ENCODE results near the gene PCK2. TPM values are rescaled to one million over a fixed set of nuclear protein-coding genes. Genes with fewer than 3 reads are reported as not detected.
A peak's percentile ranks its signal among the peaks of the same experiment; 100 is the strongest.

PCK2 gene
- total and polyA plus RNA-seq, 2 of the 13 experiments (the other 11 are each of a cell fraction or from before 2014, with no cell fraction given) = 129 to 272 TPM

- TF ChIP-seq ZBTB34 (CRISPR knock-in tag; IDR thresholded peaks at IDR 0.05) = no peak
- TF ChIP-seq MLLT10 (CRISPR knock-in tag; IDR thresholded peaks at IDR 0.05) = no peak
- peak; percentile 92 for TF ChIP-seq MED1 (CRISPR knock-in tag; IDR thresholded peaks at IDR 0.05)
- no peak for TF ChIP-seq GLMP (CRISPR knock-in tag; IDR thresholded peaks at IDR 0.05; ENCODE audit: borderline replicate concordance)
- no peak for TF ChIP-seq ZNF572 (CRISPR knock-in tag; IDR thresholded peaks at IDR 0.05)
- peak; percentile 93; the same call in 2 of the 3 replicates for TF ChIP-seq MXI1 (IDR thresholded peaks at IDR 0.05; ENCODE audit: borderline replicate concordance, low read depth, low read length)
- no peak for TF ChIP-seq PBX3 (CRISPR knock-in tag; IDR thresholded peaks at IDR 0.05; ENCODE audit: borderline replicate concordance)
- peak; percentile 76 for TF ChIP-seq PAXIP1 (CRISPR knock-in tag; conservative IDR thresholded peaks at IDR 0.05)
- TF ChIP-seq FOSL2 (CRISPR knock-in tag; IDR thresholded peaks at IDR 0.05) = no peak
- peak; percentile 68 for TF ChIP-seq RFXANK (CRISPR knock-in tag; IDR thresholded peaks at IDR 0.05)
- TF ChIP-seq ZBTB46 (CRISPR knock-in tag; IDR thresholded peaks at IDR 0.05; ENCODE audit: borderline replicate concordance) = no peak
- TF ChIP-seq ZNF556 (CRISPR knock-in tag; IDR thresholded peaks at IDR 0.05; ENCODE audit: borderline replicate concordance) = no peak; the same call in 1 of the 2 replicates
- no peak for TF ChIP-seq HNF1A (IDR thresholded peaks at IDR 0.05; ENCODE audit: low read depth)
- TF ChIP-seq HNF1A (CRISPR knock-in tag; IDR thresholded peaks at IDR 0.05; ENCODE audit: borderline replicate concordance) = no peak; the same call in 1 of the 2 replicates
- TF ChIP-seq KDM6A (CRISPR knock-in tag; IDR thresholded peaks at IDR 0.05; ENCODE audit: low read depth) = no peak; the same call in 1 of the 2 replicates
Observed at GRCh38 chr14:24135834-24136683, 41.9 kb downstream of the PCK2 start, which contains the start of gene PSME1 (continued).
